HG02870 (cell line): ENCODE measurements around the gene TNFSF15.

ENCODE experiments used
- ATAC-seq: cut with Tn5 transposase; IDR thresholded peaks from one replicate; pipeline ENCODE4 v1.9.1; 2021; ENCODE audit warnings: mild to moderate bottlenecking, moderate library complexity; ENCODE audit not compliant: unreplicated experiment

The TNFSF15 gene

DNA sequence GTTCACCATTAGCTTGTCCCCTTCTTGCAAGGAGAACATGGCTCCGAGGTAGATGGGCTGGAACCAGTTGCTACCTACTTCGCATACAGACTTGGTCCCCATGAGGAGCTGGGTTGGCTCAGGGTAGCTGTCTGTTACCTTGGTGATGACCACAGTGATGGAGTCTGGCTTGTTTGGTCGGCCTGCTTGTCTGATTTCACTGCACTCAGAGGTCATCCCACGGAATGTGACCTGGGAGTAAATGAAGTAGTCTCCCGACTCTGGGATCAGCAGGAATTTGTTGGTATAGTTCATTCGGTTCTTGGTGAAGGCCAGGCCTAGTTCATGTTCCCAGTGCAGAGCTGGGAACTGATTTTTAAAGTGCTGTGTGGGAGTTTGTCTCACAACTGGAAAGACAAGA, 15.3 kb downstream of the TNFSF15 start:
- no peak for ATAC-seq

DNA sequence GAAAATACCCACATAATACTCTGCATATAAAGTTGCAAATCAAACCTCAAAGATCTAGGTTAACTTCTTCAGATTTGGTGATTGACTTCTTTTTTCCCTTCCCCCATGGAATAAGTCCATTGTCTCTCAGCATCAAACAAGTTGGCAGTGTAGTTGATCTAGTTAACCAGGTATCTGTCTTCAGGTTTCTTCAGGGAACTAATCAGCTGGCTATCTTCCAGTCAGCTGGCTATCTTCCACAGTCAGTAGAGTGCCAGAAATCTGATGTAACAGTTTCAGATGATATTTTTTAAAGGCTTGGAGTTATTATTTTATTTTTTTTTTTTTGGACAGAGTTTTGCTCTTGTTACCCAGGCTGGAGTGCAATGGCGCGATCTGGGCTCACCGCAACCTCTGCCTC, 16.8 kb downstream of the TNFSF15 start:
- ATAC-seq: no peak

DNA sequence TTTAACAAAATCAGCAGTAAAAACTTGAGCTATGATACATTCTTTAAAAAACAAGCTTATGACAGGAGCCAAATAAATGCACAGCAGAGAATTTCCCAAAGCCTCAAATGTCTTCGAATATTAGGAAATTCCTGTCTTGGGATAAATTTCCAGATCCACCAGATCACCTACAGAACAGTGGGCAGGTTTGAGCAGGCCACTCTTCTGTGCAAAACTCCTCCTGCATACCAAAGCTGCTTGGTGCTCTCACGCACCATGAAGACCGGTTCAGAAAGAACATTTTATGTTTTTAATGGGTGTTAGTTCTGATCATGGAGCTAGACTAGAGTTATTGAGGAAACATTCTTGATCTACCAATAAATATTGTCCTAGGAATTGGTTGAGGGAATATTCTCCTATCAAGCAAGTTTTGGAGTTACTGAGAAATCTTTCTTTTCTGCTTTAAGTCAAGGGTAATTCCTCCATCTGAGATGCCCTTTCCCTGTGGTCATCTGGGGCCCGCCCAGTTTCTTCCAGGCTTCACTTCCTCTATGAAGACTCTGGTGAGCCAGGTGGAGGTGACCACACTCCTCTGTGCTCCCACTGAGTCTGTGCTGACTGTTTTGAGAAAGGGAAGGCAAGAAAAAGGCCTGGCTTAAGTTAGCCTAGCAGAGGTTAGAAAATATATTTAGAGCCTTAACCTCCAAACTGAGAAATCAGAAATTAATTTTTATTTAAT, 17.9 kb downstream of the TNFSF15 start:
- ATAC-seq: no peak

DNA sequence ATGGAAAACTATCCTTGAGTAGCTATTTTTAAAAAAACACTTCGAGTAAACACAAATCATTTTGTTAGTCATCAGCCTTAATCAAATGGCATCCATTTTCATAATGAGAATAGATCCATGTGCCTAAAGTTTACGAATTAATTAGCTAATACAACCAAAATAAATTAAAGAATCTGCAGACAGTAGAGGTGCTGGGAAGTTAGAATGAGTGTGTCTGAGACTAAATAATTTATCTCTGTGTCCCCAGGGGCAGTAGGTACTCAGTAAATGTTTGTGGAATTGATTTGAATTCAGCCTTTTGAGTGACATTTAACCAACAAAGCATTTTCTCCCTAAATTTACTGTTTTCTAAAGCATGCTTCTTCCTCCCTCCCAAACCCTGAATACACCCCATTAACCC, 18.6 kb downstream of the TNFSF15 start:
- ATAC-seq: no peak

DNA sequence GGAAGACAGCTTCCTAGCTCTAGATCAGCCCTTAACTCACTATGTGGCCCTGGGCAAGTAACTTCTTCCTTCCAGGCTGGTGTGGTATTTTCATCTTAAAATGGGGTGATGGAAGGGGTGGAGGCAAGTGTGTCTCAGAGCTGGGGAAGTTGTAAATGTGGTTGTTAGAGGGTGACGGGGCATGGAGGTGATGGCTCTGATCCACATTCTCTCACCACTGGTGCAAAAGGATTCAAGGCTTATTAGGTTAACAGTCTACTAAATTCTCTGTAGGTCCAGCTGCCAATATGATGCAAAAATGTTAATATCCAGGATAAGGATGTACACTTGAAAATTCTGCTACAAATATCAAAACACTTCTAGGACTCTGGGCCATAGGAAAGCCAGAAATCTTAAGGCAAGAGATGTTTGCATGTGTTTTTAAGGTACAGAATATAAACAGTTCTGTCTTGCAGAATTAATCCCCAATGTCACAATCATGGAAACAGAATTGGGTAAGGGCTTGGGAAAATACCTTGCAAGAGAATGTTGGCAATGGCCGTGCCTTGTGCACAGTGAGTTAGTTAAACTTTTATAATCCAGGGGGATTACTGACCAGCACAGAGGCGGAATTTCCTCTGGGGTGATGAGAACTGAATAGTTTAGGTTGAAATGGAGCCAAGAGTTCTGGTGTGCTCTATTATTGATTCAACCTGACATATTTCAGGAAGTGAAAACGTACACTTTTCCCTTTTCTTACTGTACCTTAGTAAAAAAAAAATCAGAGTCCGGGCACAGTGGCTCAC, 19.8 kb downstream of the TNFSF15 start:
- no peak for ATAC-seq

DNA sequence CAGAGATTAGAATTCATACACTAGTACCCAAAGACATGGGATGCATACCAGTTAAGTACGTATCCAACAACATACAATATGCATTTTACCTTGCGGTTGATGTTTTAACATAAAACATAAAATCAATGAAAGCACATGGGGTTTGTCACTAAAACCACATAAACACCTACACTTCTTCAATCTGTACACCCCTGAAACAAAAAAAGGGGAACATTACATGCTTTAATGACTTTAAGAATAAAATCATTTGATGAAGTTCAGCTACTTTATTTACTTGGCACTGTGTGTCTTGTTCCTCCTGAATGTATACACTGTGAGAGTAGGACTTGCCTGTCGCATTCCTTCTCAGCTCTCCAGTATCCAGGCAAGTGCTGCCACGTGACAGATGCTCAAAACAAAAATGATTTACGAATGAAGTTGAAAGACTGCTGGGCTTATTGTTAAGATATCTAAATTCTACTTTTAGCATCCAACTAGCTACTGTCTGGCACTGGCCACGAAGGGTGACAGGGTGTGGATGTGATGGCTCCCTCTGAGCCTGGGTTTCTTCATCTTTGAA, 21.0 kb downstream of the TNFSF15 start:
- ATAC-seq: no peak

DNA sequence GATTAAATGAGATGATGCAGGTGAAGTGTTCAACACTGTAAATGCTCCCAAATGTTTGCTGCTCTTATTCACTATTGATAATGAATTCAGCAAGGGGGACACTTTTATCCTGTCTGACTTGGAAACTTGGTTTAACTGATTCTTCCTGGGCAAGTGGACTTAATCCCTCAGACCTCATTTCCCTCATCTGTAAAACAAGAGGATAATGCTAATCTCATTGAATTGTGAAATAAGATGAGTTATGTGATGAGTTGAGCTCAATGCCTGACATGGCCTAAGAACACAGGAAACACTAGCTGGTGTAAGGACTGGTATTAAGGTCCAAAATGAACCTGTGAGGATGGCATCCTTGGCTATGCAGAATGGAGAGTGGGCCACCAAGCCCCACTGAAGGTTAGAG, 23.3 kb downstream of the TNFSF15 start:
- ATAC-seq: no peak

DNA sequence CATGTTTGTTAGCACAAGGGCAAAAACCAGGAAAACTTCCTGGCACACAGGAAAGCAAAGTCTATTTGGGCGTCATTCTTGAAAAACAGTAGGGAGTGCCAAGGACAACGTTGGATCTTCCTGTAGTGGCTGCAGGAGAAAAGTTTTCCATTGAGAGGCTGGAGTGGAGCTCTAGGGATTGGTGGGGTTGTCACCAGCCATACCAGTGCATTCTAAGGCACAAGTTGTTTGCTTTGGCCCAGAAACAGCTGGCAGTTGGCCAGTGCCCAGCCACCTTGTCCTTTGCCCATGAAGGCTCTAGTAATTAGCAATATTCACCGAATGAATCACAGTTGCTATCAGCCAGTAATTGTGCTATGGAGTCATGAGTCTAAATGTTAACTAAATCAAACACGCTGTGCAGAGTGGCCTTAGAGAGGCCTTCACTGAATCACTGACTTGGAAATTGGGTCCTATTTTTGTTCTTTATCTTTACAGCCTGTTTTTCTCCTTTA, 26.4 kb downstream of the TNFSF15 start:
- no peak for ATAC-seq

- ATAC-seq: no peak
Observed at GRCh38 chr9:114777821-114778609, 27.8 kb downstream of the TNFSF15 start.

- ATAC-seq: no peak
Observed at GRCh38 chr9:114776683-114777399, 29.0 kb downstream of the TNFSF15 start.

- ATAC-seq: no peak
Observed at GRCh38 chr9:114775981-114776380, 29.9 kb downstream of the TNFSF15 start.

DNA sequence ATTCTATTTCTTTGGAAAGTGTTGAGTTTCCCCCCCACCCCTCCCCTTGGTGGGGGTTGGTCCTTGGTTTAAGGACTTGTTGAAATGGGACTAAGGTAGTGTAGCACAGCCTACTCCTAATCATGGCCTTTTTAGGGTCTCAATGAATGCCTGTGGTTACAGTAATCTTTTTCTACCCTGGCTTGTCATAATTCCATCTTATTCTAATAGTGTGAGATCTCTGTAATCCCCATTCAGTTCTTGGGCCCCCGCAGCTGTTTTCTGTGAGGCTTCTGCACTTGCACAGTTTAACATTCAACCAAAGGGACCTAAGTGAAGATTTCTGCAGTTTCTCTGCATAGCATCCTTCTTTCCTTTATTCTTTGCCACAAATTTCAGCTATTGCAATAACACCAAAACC, 30.7 kb downstream of the TNFSF15 start:
- ATAC-seq: no peak

GRCh38 chr9:114774524-114774923, 31.3 kb downstream of the TNFSF15 start:
- no peak for ATAC-seq

DNA sequence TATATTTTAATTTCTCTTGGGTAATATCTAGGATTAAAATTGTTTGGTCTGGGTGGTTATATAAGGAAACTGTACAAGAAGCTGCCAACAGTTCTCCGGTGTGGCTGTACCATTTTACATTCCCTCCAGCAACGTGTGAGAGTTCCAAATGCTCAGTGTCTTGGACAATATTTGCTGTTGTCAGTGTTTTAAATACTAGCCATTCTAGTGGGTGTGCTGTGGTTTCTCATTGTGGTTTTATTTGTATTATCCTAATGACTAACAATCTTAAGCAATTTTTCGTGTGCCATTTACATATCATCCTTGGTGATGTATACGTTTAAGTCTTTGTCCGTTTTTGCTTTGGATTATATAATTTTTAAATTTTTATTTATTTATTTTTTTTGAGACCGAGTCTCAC, 34.0 kb downstream of the TNFSF15 start:
- ATAC-seq: no peak

GRCh38 chr9:114770991-114771390, 34.8 kb downstream of the TNFSF15 start:
- ATAC-seq: no peak

GRCh38 chr9:114769624-114770023, 36.2 kb downstream of the TNFSF15 start:
- no peak for ATAC-seq

- no peak for ATAC-seq
Observed at GRCh38 chr9:114763220-114763619, 42.6 kb downstream of the TNFSF15 start.

DNA sequence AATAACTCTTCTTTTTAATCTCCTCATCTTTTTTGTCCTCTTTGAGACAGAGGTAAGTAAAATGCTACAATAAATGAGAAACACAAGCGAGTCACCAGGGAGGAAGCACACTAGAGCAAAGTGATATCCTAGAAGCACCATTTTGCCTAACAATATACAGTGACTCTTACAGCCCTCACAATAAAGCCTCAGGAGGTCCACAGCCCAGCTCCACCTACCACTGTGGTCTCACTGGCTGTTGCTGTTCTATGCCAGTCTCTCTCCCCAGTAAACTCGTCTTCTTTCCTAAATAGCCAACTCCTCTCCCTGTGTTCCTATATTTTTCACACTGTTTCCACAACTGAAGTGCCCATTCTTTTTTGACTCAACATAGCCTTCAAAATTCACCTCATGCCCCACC, 44.3 kb downstream of the TNFSF15 start:
- ATAC-seq: no peak

DNA sequence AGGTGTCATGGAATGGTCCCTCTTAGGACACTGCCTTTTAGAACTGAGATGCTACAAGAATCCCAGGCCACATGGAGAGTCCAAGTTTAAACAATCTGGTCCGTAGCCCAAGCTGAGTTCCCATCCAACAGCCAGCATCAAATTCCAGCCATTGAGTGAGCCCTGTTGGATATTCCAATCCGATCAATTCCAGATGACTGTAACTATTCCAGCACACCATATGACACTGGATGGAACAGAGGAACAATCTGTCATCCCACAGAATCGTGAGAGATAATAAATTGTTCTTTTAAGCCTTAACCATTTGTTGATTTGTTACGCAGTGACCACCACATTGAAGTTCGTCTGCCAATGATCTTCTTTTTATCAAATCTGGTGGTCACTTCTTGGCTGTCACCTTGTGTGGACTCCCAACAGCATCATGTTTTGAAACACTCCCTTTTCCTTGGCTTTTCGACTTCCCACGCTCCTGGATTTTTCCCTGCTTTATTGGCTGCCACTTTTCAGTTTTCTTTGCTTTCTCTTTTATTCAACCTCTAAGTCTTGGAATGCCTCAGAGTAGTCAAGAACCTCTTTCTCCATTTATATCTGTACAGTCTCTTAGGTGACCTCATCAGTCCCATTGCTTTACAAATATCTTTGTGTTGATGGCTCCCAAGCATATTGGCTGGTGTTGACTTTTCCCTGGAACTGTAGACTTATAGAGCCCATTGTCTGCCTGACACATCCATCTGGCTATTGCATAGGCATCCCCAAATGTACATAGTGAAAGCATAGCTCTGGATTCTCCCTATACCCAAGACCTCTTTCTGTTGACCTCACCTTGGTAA, 46.1 kb downstream of the TNFSF15 start:
- ATAC-seq: no peak

DNA sequence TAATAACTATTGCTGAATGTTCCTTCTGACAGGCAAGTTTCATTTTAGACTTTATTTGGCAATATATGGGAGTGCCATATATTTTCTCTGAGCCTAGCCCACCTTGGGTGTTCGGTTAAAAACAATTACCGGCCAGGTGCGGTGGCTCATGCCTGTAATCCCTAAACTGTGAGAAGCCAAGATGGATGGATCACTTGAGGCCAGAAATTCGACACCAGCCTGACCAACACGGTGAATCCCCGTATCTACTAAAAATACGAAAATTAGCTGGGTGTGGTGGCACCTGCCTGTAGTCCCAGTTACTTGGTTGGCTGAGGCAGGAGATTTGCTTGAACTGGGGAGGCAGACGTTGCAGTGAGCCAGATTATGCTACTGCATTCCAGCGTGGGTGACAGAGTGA, 47.9 kb downstream of the TNFSF15 start:
- ATAC-seq: no peak
